Mucosa of descending colon (tissue), 3 donors: ENCODE results near the gene CLMN. TPM values are rescaled to one million over a fixed set of nuclear protein-coding genes. Genes with fewer than 3 reads are reported as not detected.
"Not testable (repeated sequence)": the region's sequence is repeated elsewhere in the genome, so short reads cannot be mapped to it uniquely, and the experiment has no call there.

ENCODE experiments used
- ATAC-seq: fragments of 200-7000 bp; cut with Tn5 transposase; one replicate; pipeline ENCODE4 v1.9.1; 2020; ENCODE audit warnings: mild to moderate bottlenecking, moderate library complexity
- DNase-seq, 3 donors: peaks; one replicate each; pipeline ENCODE4 v3.0.0-alpha.2; 2020
- H3K36me3 ChIP-seq: fragments of 200-600 bp; one replicate; pipeline ENCODE4 v1.8.0; 2021; ENCODE audit warnings: low read depth, mild to moderate bottlenecking
- H3K4me1 ChIP-seq: fragments of 200-600 bp; one replicate; pipeline ENCODE4 v1.8.0; 2021; ENCODE audit warnings: low read depth, mild to moderate bottlenecking
- H3K4me3 ChIP-seq: fragments of 200-600 bp; one replicate; pipeline ENCODE4 v1.8.0; 2021; ENCODE audit warnings: mild to moderate bottlenecking
- H3K9me3 ChIP-seq: fragments of 200-600 bp; one replicate; pipeline ENCODE4 v1.8.0; 2021; ENCODE audit warnings: mild to moderate bottlenecking
- CTCF ChIP-seq: fragments of 200-600 bp; IDR thresholded peaks from one replicate; pipeline ENCODE4 v1.8.0; 2022; ENCODE audit warnings: antibody characterized with exemption, mild to moderate bottlenecking
- intact Hi-C, 2 donors: fragments of 100-400 bp; cut with DNase I in 1 of 2; cut with micrococcal nuclease in 1 of 2; formaldehyde crosslinking; loops; one replicate each; pipeline versions ENCODE4 v1.11.0 to v1.11.1; 2022; cut with DNase I, micrococcal nuclease
- total RNA-seq, 3 donors: library from RNA; stranded (reverse); fragmentation: NEBNext Ultra II Directional in 2 of 3; extraction: Animal tissue kit (Norgen Biotek cat#: 25700) in 2 of 3; gene quantifications; one replicate each; pipeline versions ENCODE4 v1.2.1 to v1.2.4, GENCODE V29; 2021 to 2023
- donor health status: DM: no; HTN: no; CAD: no; lungs with moderate emphysema.
- donor health status: DM: no; HTN: no; CAD: no.
- donor health status: DM: no; HTN: yes; CAD: no.

Gene CLMN
- total RNA-seq, 3 donors from 2014 or later, result 73.7 to 200 (median 132) TPM

GRCh38 chr14:95182379-95182778, 137.3 kb downstream of the CLMN start:
- no peaks in the 10 kb centered on the region for H3K9me3 ChIP-seq

GRCh38 chr14:95180966-95181741, 138.6 kb downstream of the CLMN start:
- no peak for DNase-seq
- H3K36me3 ChIP-seq, result no peaks in the 10 kb centered on the region
- intact Hi-C loops, result no loop called here
- no peak for ATAC-seq
- H3K4me1 ChIP-seq, result peaks cover 28% of the 10 kb centered on the region
- H3K9me3 ChIP-seq, result no peaks in the 10 kb centered on the region
- no peak for TF ChIP-seq CTCF
- no peak overlapping the region for H3K4me3 ChIP-seq

More at GRCh38 chr14:95182379-95182778, 137.3 kb downstream of the CLMN start:
- ATAC-seq (no peak), DNase-seq (no peak)
- intact Hi-C loops, result no loop called here
- no peaks in the 10 kb centered on the region for H3K36me3 ChIP-seq
- peaks cover 28% of the 10 kb centered on the region for H3K4me1 ChIP-seq
- H3K4me3 ChIP-seq, result no peak overlapping the region
- TF ChIP-seq CTCF, result no peak

GRCh38 chr14:95175670-95176069, 144.0 kb downstream of the CLMN start:
- DNase-seq, intact Hi-C loops, H3K4me3 ChIP-seq, H3K36me3 ChIP-seq, H3K4me1 ChIP-seq, ATAC-seq, H3K9me3 ChIP-seq: not testable (repeated sequence)

GRCh38 chr14:95174184-95174792, 145.4 kb downstream of the CLMN start:
- Histone ChIP-seq H3K4me1 (peaks cover 3% of the 10 kb centered on the region), H3K4me3 (no peak overlapping the region), H3K36me3 (no peaks in the 10 kb centered on the region), H3K9me3 (no peaks in the 10 kb centered on the region)
- DNase-seq (no peak), ATAC-seq (no peak)
- intact Hi-C loops, result no loop called here
- no peak for TF ChIP-seq CTCF

- peak; percentile 66 for ATAC-seq
- H3K9me3 ChIP-seq, result no peaks in the 10 kb centered on the region
- H3K36me3 ChIP-seq, result no peaks in the 10 kb centered on the region
- intact Hi-C loops, result no loop called here
- no peak for DNase-seq
- TF ChIP-seq CTCF, result no peak
- peaks cover 3% of the 10 kb centered on the region for H3K4me1 ChIP-seq
- no peak overlapping the region for H3K4me3 ChIP-seq
These were observed 146.2 kb downstream of the CLMN start for GRCh38 chr14:95173518-95173917.

- H3K4me3 ChIP-seq, result no peak overlapping the region
- TF ChIP-seq CTCF, result no peak
- peak; percentile 91 for ATAC-seq
- peak in 1 of 3 donors; percentile 39 for DNase-seq
- no peaks in the 10 kb centered on the region for H3K4me1 ChIP-seq
- no peaks in the 10 kb centered on the region for H3K9me3 ChIP-seq
- H3K36me3 ChIP-seq, result no peaks in the 10 kb centered on the region
- intact Hi-C loops, result no loop called here
These were observed 152.5 kb downstream of the CLMN start for GRCh38 chr14:95167177-95167576.
